ENCODE measurements around the gene PLXNA3. TPM values are rescaled to one million over a fixed set of nuclear protein-coding genes. Genes with fewer than 3 reads are reported as not detected.
A peak's percentile ranks its signal among the peaks of the same experiment; 100 is the strongest.

Gene PLXNA3
- polyA plus RNA-seq, 1 of the 3 experiments (the other 2 are of a cell fraction), result 33.2 TPM

DNA sequence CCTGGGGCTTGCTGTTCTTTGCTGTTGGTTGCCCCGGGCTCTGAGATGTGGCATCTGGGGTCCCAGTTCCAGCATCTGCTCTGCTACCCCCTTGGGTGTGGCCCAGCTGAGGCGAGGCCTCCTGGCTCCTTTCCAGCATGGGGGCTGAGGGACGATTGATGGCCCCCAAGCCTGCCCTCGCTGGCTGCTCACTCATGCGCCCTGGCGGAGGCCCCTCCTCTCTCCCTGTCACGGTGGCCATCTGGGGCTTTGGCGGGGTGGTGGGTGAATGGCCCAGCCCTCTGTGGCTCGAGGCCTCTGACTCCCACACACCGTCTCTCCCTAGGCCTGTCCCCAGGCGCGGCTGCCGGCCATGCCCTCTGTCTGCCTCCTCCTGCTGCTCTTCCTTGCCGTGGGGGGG, 1.8 kb downstream of the PLXNA3 start:
- Histone ChIP-seq H4K20me1 (ENCODE audit: insufficient read depth) (peaks cover 36% of the 10 kb centered on the region), H2AFZ (ENCODE audit: low read depth) (no peak overlapping the region), H3K27ac (ENCODE audit: low read depth in 2 of 2, low read length in 1 of 2) (no peak overlapping the region), H3K36me3 (replicated peaks in 1 of 2; ENCODE audit: control insufficient read depth in 1 of 2, insufficient read depth in 2 of 2, low read length in 1 of 2) (peaks cover 0 to 12% of the 10 kb centered on the region in 2 experiments), H3K27me3 (ENCODE audit: insufficient read depth) (no peaks in the 10 kb centered on the region), H3K4me3 (ENCODE audit: low read depth in 2 of 2, low read length in 1 of 2) (peak overlapping the region; percentile 66 to 67; a peak in 3 of 4 replicates), H3K4me1 (ENCODE audit: control insufficient read depth in 1 of 2, insufficient read depth in 2 of 2, low read depth in 1 of 2, low read length in 1 of 2) (peaks cover 0 to 12% of the 10 kb centered on the region in 2 experiments; a peak in 1 of 4 replicates), H3K9ac (peak overlapping the region; percentile 68; the same call in 1 of the 2 replicates), H3F3A (replicated peaks; ENCODE audit: insufficient read depth) (peaks cover 4% of the 10 kb centered on the region), H3K9me3 (no peaks in the 10 kb centered on the region), H3K4me2 (peak overlapping the region; percentile 82), H3K79me2 (ENCODE audit: insufficient read depth) (peaks cover 35% of the 10 kb centered on the region), H3K9me2 (no peaks in the 10 kb centered on the region)
- 58% methylated on average over 4 of the region's 14 CpGs for WGBS (ENCODE audit: low lambda C conversion rate)
- TF ChIP-seq TAF1 (IDR thresholded peaks at IDR 0.05; ENCODE audit: borderline replicate concordance, low read depth, low read length) (no peak), MEF2A (IDR thresholded peaks at IDR 0.05; ENCODE audit: borderline replicate concordance, low read depth) (no peak), RXRA (IDR thresholded peaks at IDR 0.05; ENCODE audit: borderline replicate concordance, low read depth) (no peak), RFX5 (IDR thresholded peaks at IDR 0.05; ENCODE audit: low read length) (no peak), TEAD4 (IDR thresholded peaks at IDR 0.05; ENCODE audit: borderline replicate concordance, insufficient read depth) (no peak), JUND (IDR thresholded peaks at IDR 0.05) (no peak), USF2 (IDR thresholded peaks at IDR 0.05; ENCODE audit: borderline replicate concordance, low read depth, low read length) (no peak), FOSL2 (IDR thresholded peaks at IDR 0.05; ENCODE audit: borderline replicate concordance, low read depth) (no peak), ZBTB33 (IDR thresholded peaks at IDR 0.05; ENCODE audit: borderline replicate concordance, low read depth) (no peak), YY1 (IDR thresholded peaks at IDR 0.05; ENCODE audit: low read depth) (no peak), RCOR1 (IDR thresholded peaks at IDR 0.05; ENCODE audit: low read length) (no peak), TCF12 (IDR thresholded peaks at IDR 0.05) (no peak)
- TF ChIP-seq, protein P1, sequence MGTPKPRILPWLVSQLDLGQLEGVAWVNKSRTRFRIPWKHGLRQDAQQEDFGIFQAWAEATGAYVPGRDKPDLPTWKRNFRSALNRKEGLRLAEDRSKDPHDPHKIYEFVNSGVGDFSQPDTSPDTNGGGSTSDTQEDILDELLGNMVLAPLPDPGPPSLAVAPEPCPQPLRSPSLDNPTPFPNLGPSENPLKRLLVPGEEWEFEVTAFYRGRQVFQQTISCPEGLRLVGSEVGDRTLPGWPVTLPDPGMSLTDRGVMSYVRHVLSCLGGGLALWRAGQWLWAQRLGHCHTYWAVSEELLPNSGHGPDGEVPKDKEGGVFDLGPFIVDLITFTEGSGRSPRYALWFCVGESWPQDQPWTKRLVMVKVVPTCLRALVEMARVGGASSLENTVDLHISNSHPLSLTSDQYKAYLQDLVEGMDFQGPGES (IDR thresholded peaks at IDR 0.05; ENCODE audit: low read depth, low read length), result no peak
- CTCF ChIA-PET, result interaction anchor here (0.9 to 1.5 kb wide), 5 partner anchors 14 to 74 kb away, joined by 3 to 4 read pairs (median 3); partner anchors contain the start of gene UBL4A
- POLR2A ChIA-PET, result interaction anchor here (0.8 to 2.1 kb wide), 6 partner anchors 15 to 59 kb away, joined by 3 to 8 read pairs (median 4); partner anchors contain the start of genes LAGE3 and UBL4A
- DNase-seq, result peak; percentile 74

All from SK-N-SH (cell line).